Neutrophil (primary cell): ENCODE data around the gene ARID5A.

Source experiments
- H3K27ac ChIP-seq: fragments of 200-600 bp; sonication (generic); 2 replicates; pipeline ENCODE4 v1.5.1; 2016; ENCODE audit warnings: mild to moderate bottlenecking, moderate library complexity
- H3K27me3 ChIP-seq: fragments of 200-600 bp; sonication (generic); 2 replicates; pipeline ENCODE4 v1.6.0; 2016; ENCODE audit warnings: mild to moderate bottlenecking
- H3K36me3 ChIP-seq: fragments of 200-600 bp; sonication (generic); 2 replicates; pipeline ENCODE4 v1.5.1; 2017
- H3K4me1 ChIP-seq, 2 experiments: fragments of 200-600 bp in 1 of 2; sonication (generic) in 1 of 2; 1 replicate in 1 of 2; 2 replicates in 1 of 2; pipeline versions ENCODE4 v1.5.1 to v1.6.1; 2013 to 2016; ENCODE audit warnings: low read depth in 1 of 2, low read length in 1 of 2, mild to moderate bottlenecking in 1 of 2, moderate library complexity in 1 of 2; ENCODE audit not compliant: control insufficient read depth in 1 of 2, insufficient read depth in 1 of 2
- H3K4me3 ChIP-seq, 2 experiments: fragments of 200-600 bp in 1 of 2; sonication (generic) in 1 of 2; 1 replicate in 1 of 2; 2 replicates in 1 of 2; pipeline ENCODE4 v1.5.1; 2013 to 2016; ENCODE audit warnings: low read depth in 1 of 2, low read length in 1 of 2, mild to moderate bottlenecking in 1 of 2, moderate library complexity in 1 of 2
- H3K9me3 ChIP-seq: fragments of 200-600 bp; sonication (generic); 2 replicates; pipeline ENCODE4 v1.5.1; 2016
- TF ChIP-seq, protein P1 (sequence below): fragments of 200-600 bp; sonication (generic); IDR thresholded peaks from 2 replicates; pipeline ENCODE4 v1.5.1; 2016; ENCODE audit warnings: antibody characterized with exemption

ARID5A gene

DNA sequence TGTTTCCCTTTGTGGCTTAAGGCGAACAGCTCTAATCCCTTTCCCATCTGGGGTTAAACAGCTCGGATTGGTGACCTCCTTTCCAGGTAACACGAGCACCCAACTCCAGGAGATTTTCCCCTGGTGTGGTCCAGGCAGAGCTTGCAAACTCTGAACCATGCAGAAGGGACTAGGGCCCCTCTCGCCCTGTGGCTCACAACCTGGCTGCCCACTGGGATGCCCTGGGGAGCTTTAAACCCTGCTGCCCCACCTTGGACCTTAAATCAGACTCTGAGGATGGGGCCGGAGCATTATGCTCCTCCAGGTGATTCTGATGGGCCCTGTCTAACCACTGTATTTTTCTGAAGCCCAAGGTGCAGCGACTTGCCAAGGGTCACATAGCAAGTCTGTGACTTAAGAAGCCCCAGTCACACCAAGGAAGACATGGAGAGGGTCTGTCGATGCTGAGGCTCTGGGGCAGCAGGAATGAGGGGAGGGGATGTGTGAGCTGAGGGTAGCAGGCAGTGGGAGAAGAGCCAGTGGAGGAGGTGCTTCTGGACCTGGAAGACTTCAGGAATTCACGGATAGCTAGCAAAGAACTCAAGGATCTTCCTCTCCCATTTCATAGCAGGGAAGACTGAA lies 5.9 kb downstream of the ARID5A start:
- Histone ChIP-seq H3K4me3 (no peak overlapping the region), H3K4me1 (peaks cover 20 to 28% of the 10 kb centered on the region in 2 experiments), H3K36me3 (peaks cover 32% of the 10 kb centered on the region), H3K27me3 (no peaks in the 10 kb centered on the region), H3K27ac (no peak overlapping the region), H3K9me3 (no peaks in the 10 kb centered on the region)
- TF ChIP-seq, protein P1, sequence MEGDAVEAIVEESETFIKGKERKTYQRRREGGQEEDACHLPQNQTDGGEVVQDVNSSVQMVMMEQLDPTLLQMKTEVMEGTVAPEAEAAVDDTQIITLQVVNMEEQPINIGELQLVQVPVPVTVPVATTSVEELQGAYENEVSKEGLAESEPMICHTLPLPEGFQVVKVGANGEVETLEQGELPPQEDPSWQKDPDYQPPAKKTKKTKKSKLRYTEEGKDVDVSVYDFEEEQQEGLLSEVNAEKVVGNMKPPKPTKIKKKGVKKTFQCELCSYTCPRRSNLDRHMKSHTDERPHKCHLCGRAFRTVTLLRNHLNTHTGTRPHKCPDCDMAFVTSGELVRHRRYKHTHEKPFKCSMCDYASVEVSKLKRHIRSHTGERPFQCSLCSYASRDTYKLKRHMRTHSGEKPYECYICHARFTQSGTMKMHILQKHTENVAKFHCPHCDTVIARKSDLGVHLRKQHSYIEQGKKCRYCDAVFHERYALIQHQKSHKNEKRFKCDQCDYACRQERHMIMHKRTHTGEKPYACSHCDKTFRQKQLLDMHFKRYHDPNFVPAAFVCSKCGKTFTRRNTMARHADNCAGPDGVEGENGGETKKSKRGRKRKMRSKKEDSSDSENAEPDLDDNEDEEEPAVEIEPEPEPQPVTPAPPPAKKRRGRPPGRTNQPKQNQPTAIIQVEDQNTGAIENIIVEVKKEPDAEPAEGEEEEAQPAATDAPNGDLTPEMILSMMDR = no peak

DNA sequence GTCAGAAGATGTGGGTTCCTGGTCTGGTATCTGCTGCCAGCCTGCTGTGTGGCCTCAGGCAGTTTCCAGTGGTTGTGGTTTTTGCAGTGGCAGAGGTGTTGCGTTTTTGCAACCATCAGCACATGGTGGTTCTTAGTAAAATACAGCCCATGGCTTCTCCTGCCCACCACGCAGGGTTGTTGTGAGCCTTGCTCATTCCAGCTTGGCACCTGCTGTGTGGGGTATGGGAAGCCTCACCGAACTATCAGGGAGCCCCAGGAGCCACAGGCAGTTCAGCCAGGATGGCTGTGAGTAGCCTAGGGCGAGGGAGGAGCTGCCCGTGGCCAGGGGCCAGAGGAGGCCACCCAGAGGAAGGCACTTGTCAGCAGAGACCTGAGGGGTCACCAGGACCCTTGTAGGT lies 9.8 kb downstream of the ARID5A start:
- Histone ChIP-seq H3K4me3 (no peak overlapping the region), H3K4me1 (no peaks in the 10 kb centered on the region), H3K27ac (no peak overlapping the region), H3K27me3 (no peaks in the 10 kb centered on the region), H3K36me3 (peaks cover 70% of the 10 kb centered on the region), H3K9me3 (no peaks in the 10 kb centered on the region)
- TF ChIP-seq, protein P1 = no peak

- H3K4me1 ChIP-seq = no peaks in the 10 kb centered on the region
- H3K9me3 ChIP-seq = no peaks in the 10 kb centered on the region
- TF ChIP-seq, protein P1 = no peak
- no peak overlapping the region for H3K4me3 ChIP-seq
- H3K36me3 ChIP-seq = peaks cover 75% of the 10 kb centered on the region
- no peaks in the 10 kb centered on the region for H3K27me3 ChIP-seq
- H3K27ac ChIP-seq = no peak overlapping the region
These were observed 10.2 kb downstream of the ARID5A start for GRCh38 chr2:96546797-96547196.

GRCh38 chr2:96547203-96547641 lies 10.7 kb downstream of the ARID5A start:
- H3K4me1 ChIP-seq = no peaks in the 10 kb centered on the region
- TF ChIP-seq, protein P1 = no peak
- H3K36me3 ChIP-seq = peaks cover 78% of the 10 kb centered on the region
- H3K27ac ChIP-seq = no peak overlapping the region
- H3K4me3 ChIP-seq = no peak overlapping the region
- no peaks in the 10 kb centered on the region for H3K27me3 ChIP-seq
- H3K9me3 ChIP-seq = no peaks in the 10 kb centered on the region

- H3K27me3 ChIP-seq = no peaks in the 10 kb centered on the region
- no peaks in the 10 kb centered on the region for H3K9me3 ChIP-seq
- H3K36me3 ChIP-seq = peaks cover 78% of the 10 kb centered on the region
- TF ChIP-seq, protein P1 = no peak
- H3K27ac ChIP-seq = no peak overlapping the region
- no peaks in the 10 kb centered on the region for H3K4me1 ChIP-seq
- H3K4me3 ChIP-seq = no peak overlapping the region
These were observed 11.2 kb downstream of the ARID5A start for GRCh38 chr2:96547731-96548171.
